HT1080 (cell line): ENCODE data around the gene SPN. TPM values are rescaled to one million over a fixed set of nuclear protein-coding genes. Genes with fewer than 3 reads are reported as not detected.
"Not testable (repeated sequence)": the region's sequence is repeated elsewhere in the genome, so short reads cannot be mapped to it uniquely, and the experiment has no call there.

ENCODE experiments used
- DNase-seq: peaks from one replicate; pipeline ENCODE4 v3.0.0-alpha.2; 2015; ENCODE audit warnings: low read depth
- total RNA-seq: library from RNA; depleted of rRNA; stranded (reverse); fragments of >200 nt; shearing (Covaris generic); gene quantifications from 2 replicates; pipeline ENCODE4 v1.2.3, GENCODE V29; 2014

SPN gene
- total RNA-seq, 1 experiment from 2014 or later = 4.1 TPM

DNA sequence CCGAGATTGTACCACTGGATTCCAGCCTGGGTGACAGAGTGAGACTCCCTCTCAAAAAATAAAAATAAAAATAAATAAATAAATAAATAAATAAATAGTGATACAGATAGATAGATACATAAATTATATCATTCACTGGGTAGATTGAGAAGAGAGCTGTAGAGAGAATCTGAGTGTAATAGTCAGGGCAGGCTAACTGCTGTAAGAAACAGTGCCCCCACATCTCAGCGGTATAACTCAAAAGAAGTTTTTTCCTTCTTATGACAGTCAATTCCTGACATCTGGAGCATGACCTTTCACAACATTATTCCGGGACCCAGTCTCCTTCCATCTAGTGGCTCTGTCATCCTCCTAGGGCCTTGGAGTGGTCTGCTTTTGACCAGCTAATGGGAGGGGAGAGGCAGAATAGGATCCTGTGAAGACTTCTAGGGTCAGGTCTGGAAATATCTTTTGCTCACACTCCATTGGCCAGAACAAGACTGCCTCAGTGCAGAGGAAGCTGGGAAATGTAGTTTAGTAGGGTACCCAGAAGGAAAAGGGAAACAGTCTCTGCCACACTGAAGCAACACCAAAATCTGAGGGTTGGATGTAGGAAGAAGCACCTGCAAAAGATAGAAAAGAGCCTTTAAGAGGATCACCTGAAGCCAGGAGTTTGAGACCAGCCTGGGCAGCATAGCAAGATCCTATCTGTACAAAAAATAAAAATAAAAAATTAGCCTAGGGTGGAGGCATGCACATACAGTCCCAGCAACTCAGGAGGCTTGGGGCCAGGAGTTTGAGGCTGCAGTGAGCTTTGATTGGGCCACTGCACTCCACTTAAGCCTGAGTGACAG is 13.0 kb downstream of the SPN start:
- no peak for DNase-seq

DNA sequence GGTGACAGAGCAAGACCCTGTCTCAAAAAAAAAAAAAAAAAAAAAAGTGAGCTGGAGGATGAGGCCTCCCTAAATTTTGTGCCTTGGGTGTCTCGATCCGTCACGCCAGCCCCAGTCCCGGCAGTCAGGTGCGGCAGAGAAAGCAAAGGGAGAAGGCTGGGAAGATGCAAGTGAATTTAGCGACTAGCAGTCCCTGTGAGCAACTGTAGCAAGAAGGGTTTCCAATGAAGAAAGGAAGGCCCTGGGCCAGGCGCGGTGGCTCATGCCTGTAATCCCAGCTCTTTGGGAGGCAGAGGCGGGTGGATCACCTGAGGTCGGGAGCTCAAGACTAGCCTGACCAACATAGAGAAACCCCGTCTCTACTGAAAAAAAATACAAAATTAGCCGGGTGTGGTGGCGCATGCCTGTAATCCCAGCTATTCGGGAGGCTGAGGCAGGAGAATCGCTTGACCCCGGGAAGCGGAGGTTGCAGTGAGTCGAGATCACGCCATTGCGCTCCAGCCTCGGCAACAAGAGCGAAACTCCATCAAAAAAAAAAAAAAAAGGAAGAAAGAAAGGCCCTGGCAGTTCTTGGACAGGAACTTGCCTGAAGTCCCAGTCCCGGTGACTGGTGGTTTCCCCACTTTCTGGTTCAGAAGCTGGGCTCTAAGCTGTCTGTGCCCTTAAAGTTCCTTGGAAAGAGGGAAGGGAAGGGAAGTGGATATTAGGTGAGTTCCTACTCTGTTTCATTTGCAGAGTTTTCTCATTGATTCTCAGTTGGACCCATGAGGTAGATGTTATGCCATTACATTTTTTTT is 14.1 kb downstream of the SPN start:
- no peak for DNase-seq

DNA sequence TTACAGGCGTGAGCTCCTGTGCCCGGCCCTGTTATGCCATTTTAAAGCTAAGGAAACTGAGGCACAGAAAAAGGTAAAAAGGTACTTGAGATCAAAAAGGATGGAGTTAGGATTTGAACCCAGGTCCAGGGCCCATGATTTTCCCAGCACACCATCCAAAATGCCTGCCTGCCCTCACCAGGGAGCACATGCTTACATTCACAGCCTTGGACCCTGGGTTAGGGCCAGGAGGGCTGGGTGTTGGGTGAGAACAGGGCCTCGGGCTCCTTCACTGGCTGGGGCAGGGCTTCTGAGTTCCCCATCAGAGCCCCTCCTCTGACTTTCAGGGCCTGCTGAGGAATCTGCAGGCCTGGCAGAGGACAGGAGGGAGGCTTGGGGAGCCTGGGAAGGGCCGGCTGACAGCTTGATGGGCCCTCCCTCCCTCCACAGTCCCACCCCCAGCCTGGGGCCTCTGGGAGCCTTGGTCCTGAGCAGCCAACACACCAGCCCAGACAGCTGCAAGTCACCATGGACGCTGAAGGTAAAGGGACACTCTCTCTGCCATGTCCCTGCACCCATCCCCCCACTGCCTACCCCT is 15.7 kb downstream of the SPN start, which contains the start of gene QPRT:
Gene QPRT (plus strand): TSS at position 490 of the 577 bp plus-strand sequence. CDS start 18 bp downstream, at position 508.
- DNase-seq = no peak

DNA sequence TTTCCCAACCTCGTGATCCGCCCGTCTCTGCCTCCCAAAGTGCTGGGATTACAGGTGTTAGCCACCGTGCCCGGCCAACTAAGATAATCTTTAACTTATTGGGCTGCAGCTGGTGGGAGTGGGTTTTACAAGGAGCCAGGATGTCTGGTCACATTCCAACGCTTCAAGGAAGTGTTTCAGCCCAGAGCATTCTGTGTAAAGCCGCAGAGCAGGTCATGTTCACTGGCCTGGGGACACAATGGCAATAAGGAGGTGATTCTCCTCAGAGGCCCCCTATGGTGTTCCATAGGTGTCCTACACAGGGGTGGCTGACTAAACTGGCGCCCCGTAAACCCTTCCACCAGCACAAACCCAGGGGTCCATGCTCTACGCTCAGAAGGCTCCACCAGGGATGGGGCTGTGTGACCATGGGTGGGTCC is 17.1 kb downstream of the SPN start:
- no peak for DNase-seq

DNA sequence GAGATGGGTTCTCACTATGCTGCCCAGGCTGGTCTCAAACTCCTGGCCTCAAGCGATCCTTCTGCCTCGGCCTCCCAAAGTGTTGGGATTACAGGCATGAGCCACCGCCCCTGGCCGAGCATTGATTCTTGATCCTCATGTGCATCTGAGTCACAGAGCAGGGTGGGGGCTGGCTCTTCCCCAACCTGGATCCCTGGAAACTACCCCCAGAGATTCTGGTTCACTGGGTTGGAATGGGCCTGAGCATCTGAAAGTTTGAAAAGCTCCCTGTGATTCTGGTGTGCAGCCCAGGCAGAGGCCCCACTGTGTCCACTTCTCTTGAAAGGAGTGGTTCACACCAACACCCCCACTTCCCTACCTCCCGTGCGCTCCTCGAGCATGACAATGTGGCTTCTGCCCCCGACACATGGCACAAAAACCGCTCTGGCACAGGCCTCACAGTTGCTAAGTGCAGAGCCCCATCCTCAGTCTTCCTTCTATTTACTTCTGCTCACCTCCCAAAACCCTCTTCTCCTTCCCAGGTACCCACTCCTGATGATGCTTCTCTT is 20.6 kb downstream of the SPN start:
- DNase-seq = no peak

DNA sequence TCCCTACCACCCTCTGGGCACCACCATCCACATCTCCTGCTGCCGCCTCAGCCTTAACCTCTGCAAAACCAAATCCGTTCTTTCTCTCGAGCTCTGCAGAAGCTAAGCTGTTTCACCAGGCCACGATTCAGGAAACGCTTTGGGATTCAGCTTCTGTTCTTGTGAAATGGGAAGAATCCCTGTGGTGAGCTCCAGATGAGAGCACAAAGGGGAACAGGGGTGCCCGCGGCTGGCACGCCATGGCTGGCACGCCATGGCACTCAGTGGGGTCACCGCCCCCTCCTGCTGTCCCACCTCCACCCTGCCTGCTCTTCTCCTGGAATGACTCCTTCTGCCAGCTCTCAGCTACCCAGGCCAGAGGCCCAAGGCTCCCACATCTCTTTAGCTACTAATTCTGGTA is 21.6 kb downstream of the SPN start:
- no peak for DNase-seq

DNA sequence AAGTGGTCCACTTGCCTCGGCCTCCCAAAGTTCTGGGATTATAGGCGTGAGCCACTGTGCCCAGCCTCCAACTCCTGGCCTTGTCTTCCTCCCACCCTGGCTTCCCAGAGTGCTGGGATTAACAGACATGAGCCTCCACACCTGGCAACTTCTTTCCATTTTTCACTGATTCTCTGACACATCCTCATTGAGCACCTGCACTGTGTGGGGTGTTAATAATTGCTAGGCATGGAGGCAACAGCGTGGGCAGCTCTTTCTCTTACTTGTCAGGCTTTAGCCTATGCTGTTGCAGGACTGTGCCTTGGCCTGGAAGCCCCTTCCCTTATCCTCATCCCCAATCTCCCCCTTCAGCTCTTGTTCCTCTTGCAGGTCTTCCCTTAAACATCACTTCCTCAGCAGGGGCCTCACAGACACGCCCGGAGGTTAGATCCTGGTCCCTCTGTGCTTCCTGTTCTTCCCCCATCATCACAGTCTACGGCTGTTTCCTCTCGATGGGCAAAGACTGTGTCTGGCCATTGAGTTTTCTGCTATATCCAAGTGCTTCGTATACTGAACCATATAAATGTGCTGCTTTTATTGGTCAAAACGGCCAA is 23.8 kb downstream of the SPN start:
- no peak for DNase-seq

DNA sequence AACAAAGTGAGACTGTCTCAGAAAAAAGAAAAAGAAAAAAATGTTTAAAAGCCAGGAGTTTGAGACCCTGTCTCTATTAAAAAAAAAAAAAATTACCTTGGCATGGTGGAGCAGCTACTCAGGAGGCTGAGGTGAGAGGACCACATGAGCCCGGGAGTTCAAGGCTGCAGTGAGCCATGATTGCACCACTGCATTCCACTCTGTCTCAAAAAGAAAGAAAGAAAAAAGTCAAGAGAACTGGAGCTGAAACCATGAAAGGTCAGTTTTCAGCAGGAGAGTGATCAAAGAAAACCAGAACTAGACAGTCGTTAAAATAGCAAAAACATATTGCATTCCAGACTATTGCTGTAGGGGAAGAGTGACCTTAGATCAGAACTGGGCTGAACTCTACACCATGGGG is 24.7 kb downstream of the SPN start:
- no peak for DNase-seq

DNA sequence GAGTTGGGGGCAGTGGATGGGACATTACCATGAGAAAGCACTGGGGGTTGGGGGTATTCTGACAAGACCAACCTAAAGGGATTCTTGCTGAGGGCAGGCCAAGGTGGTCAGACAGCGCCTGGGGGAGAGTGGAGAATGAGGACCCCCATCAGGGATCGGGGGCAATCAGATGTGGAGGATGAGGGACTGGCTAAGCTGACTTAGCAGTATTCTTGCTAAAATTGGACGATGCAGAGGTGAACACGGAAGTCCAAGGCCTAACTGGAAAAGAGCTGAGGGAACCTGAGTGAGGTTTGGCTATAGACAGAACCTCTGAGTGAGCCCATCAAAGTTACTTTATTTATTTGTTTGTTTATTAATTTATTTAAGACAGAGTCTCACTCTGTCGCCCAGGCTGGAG is 25.1 kb downstream of the SPN start:
- DNase-seq = no peak

DNA sequence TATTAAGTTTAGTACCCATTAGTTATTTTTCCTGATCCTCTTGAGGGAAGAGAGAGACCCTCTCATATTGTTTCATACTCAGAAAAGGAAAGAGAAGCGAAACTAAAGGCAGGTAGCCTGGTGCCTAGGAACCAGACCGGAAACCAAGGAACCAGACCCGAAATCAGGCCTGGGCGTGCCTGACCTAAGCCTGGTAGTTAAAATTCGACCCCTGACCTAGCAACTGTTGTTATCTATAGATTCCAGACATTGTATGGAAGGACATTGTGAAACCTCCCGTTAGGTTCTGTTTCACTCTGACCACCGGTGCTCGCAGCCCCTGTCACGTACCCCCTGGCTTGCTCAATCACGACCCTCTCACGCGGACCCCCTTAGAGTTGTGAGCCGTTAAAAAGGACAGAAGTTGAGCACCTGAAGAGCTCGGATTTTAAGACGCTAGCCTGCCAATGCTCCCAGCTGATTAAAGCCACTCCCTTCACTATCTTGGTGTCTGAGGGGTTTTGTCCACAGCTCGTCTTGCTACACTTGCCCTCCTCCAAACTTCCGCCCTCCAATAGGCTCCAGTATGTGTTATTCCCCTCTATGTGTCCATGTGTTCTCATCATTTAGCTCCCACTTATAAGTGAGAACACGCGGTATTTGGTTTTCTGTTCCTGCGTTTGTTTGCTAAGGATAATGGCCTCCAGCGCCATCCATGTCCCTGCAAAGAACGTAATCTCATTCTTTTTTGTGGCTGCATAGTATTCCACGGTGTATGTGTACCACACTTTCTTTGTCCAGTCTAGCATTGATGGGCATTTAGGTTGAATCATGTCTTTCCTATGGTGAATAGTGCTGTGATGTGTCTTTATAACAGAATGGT is 26.7 kb downstream of the SPN start:
- DNase-seq = not testable (repeated sequence)

DNA sequence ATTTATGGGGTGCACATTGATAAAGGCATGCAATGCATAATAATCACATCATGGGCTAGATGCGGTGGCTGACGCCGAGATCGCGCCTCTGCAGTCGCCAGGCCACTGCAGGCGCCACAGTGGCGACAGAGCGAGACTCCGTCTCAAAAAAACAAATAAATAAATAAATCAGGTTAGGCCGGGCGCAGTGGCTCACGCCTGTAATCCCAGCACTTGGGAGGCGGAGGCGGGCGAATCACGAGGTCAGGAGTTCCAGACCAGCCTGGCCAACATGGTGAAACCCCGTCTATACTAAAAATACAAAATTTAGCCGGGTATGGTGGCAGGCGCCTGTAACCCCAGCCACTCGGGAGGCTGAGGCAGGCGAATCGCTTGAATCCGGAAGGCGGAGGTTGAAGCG is 29.6 kb downstream of the SPN start:
- DNase-seq = not testable (repeated sequence)

DNA sequence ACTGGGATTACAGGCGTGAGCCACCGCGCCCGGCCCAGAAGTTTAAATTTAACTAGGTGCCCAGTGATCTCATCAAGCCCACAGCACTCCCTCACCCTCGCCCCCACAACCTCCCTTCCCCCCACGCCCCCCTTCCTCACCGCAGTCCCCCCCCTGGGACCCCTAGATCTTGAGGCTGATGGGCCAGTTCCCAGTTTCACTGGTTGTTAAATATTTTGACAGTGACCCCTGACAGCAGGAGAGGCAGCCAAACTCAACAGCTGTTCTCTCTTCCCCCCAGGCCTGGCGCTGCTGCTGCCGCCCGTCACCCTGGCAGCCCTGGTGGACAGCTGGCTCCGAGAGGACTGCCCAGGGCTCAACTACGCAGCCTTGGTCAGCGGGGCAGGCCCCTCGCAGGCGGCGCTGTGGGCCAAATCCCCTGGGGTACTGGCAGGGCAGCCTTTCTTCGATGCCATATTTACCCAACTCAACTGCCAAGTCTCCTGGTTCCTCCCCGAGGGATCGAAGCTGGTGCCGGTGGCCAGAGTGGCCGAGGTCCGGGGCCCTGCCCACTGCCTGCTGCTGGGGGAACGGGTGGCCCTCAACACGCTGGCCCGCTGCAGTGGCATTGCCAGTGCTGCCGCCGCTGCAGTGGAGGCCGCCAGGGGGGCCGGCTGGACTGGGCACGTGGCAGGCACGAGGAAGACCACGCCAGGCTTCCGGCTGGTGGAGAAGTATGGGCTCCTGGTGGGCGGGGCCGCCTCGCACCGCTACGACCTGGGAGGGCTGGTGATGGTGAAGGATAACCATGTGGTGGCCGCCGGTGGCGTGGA is 31.5 kb downstream of the SPN start:
- DNase-seq = no peak

DNA sequence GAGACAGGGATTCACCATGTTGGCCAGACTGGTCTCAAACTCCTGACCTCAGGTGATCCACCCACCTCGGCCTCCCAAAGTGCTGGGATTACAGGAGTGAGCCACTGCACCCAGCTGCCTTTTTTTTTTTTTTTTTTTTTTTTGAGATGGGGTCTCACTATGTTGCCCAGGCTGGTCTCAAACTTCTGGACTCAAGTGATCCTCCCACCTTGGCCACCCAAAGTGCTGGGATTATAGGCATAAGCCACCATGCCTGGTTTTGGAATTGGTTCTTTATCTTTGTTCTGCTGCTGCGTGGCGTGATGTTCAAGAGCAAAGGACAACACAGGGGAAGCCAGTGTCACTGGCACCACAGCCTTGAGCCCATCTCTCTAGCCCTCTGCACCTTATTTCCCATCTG is 32.6 kb downstream of the SPN start:
- not testable (repeated sequence) for DNase-seq

DNA sequence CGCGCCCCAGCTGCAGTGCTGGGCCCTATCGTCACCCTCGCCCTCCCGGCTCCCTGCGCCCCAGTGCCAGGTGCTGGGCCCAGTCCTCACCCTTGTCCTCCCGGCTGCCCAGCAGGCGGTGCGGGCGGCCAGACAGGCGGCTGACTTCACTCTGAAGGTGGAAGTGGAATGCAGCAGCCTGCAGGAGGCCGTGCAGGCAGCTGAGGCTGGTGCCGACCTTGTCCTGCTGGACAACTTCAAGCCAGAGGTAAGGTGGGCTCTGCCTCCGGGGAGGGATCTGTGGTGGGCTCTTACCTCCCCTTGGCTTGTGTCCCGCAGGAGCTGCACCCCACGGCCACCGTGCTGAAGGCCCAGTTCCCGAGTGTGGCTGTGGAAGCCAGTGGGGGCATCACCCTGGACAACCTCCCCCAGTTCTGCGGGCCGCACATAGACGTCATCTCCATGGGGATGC is 33.9 kb downstream of the SPN start:
- DNase-seq = no peak

DNA sequence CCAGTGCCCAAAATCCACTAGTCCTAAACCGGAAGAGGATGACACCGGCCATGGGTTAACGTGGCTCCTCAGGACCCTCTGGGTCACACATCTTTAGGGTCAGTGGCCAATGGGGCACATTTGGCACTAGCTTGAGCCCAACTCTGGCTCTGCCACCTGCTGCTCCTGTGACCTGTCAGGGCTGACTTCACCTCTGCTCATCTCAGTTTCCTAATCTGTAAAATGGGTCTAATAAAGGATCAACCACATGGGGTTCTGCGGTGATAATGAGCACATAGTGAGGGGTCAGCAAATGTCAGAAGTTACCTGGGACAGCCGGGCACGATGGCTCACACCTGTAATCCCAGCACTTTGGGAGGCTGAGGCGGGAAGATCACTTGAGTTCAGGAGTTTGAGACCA is 34.3 kb downstream of the SPN start:
- DNase-seq = no peak

DNA sequence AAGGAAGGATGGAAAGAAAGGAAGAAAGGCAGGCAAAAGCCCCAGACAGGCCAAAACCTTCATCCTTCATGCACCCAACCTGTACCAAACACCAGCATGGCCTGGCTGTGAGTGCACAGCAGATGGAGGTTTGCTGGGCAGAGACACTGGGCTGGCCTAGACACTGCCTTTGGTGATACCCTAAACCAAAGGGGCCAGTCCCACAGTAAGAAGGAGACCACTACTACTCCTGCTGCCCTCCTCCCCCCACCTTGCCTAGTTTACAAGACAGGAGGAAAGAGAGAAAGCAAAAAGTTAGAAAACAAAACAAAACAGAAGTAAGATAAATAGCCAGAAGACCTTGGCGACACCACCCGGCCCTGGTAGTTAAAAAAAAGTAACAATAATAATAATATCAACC is 35.0 kb downstream of the SPN start:
- no peak for DNase-seq

DNA sequence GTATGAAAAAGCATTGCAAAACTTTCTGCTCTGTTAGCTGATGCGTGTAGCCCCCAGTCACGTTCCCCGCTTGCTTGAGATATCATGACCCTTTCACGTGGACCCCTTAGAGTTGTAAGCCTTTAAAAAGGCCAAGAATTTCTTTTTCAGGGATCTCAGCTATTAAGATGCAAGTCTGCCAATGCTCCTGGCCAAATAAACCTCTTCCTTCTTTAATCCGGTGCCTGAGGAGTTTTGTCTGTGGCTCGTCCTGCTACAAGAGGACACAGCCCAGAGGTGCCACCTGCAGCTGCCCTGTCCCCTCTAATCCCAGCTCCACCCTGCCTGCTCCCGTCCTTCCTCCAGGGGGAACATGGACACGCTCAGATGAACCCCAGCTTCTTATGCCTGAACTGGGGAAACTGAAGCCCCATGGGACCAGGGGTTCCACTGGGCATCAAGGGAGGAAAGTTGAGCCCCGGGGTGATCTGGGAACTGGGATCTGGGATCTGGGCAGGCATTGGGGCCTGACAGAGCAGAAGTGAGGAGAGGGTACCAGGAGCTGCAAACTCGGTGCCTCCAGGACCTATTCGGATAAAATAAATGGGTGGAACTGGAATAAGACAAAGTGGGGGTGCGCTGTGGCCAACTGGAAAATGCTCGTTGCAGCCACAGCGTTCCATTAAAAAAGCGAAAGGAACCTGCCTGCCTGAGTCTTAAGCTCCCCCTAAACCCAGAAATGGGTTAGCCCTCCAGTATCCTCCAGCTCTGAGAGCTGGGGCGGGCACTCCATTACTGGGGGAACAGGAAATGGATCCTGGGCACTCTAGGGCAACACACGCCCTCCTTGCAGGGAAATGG is 35.7 kb downstream of the SPN start:
- DNase-seq = no peak
